Sigmoid colon (tissue), 4 donors: ENCODE data around the gene CD74.

Source experiments
- CTCF ChIP-seq, 4 experiments: fragments of 450-650 bp in 3 of 4; fragments of 200-600 bp in 1 of 4; IDR thresholded peaks; one replicate each; pipeline ENCODE4 v1.5.1; 2016 to 2019; ENCODE audit warnings: antibody characterized with exemption in 4 of 4, mild to moderate bottlenecking in 3 of 4, moderate library complexity in 2 of 4
- POLR2A ChIP-seq, 2 donors: fragments of 450-650 bp; IDR thresholded peaks; one replicate each; pipeline ENCODE4 v1.6.1; 2016; ENCODE audit warnings: antibody characterized with exemption in 2 of 2, mild to moderate bottlenecking in 2 of 2, moderate library complexity in 2 of 2
- POLR2AphosphoS5 ChIP-seq, 4 donors: sonication (generic); formaldehyde crosslinking; IDR thresholded peaks; one replicate each; pipeline ENCODE4 v1.6.1; 2017; ENCODE audit warnings: antibody characterized with exemption in 4 of 4

DNA sequence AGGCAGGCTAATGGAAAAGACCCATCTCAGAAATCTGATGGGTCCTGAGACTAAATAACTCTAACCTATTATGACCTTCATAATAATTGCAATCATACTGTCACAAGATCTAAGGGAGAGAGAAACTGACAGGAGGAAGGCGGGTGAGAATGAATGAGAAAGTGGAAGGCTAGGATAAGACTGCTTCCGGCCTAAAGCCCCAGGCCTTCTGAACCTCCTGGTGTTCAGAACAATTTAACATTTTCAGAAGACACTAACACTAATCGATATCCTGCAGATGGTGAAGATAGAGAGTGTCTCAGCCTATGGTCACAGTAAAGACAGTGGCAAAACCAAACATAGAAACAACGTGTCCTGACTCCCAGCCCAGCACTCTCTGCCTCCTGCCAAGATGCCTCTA, 35.6 kb upstream of the CD74 start:
- no peak for TF ChIP-seq CTCF (IDR thresholded peaks at IDR 0.05)
- TF ChIP-seq POLR2A (IDR thresholded peaks at IDR 0.05): no peak
- TF ChIP-seq POLR2AphosphoS5 (IDR thresholded peaks at IDR 0.05): no peak
